ENCODE data around the gene SEPTIN10. TPM values are rescaled to one million over a fixed set of nuclear protein-coding genes. Genes with fewer than 3 reads are reported as not detected.

SEPTIN10 gene
- total and polyA plus RNA-seq, 9 of the 15 experiments (the other 6 are each of a cell fraction or from before 2014, with no cell fraction given): 0.40 TPM; not detected in 8

GRCh38 chr2:109646961-109647360 is 33.2 kb upstream of the SEPTIN10 start:
- BruUV-seq (replicated peaks): no TSS peak
- DNase-seq (ENCODE audit: extremely low read depth in 1 of 4, low spot score in 3 of 4) (no peak), FAIRE-seq (no peak), ATAC-seq (no peak)
- H3K4me2 ChIP-seq (ENCODE audit: insufficient read depth, low read length): no peak overlapping the region
- no peak overlapping the region for H3K27ac ChIP-seq (ENCODE audit: extremely low read depth, low read depth, low read length)
- no peak overlapping the region for H2AFZ ChIP-seq (ENCODE audit: low read depth, low read length)
- H3K27me3 ChIP-seq (ENCODE audit: control insufficient read depth in 2 of 2, insufficient read depth in 2 of 2, low read length in 2 of 2): peaks cover 15 to 49% of the 10 kb centered on the region in 2 experiments; a peak in 4 of 5 replicates
- intact Hi-C loops (cut with micrococcal nuclease): no loop called here
- no peaks in the 10 kb centered on the region for H3K9me3 ChIP-seq (replicated peaks; ENCODE audit: control insufficient read depth, insufficient read depth, low read depth, low read length)
- WGBS (ENCODE audit: insufficient coverage, low coverage, missing lambda C conversion rate): 0% methylated on average over 6 of the region's 8 CpGs
- CTCF ChIA-PET (ENCODE audit: low intra/inter-chr PET ratio): no interaction called here
- no peak overlapping the region for H3K4me3 ChIP-seq
- H3K9me1 ChIP-seq (ENCODE audit: control insufficient read depth, insufficient read depth, low read length): no peaks in the 10 kb centered on the region
- H3K36me3 ChIP-seq (ENCODE audit: control insufficient read depth, insufficient read depth, low read length): no peaks in the 10 kb centered on the region
- in situ Hi-C loops (cut with MboI): no loop called here
- H4K20me1 ChIP-seq (replicated peaks; ENCODE audit: control insufficient read depth, insufficient read depth, low read length): no peaks in the 10 kb centered on the region
- no peaks in the 10 kb centered on the region for H3K79me2 ChIP-seq (ENCODE audit: control insufficient read depth, insufficient read depth, low read length)
- POLR2A ChIA-PET: no interaction called here
- H3K9ac ChIP-seq (ENCODE audit: insufficient read depth in 1 of 2, low read depth in 2 of 2, low read length in 2 of 2): no peak overlapping the region
- H3K4me1 ChIP-seq (replicated peaks in 1 of 2; ENCODE audit: control insufficient read depth in 2 of 2, insufficient read depth in 2 of 2, low read length in 2 of 2): no peaks in the 10 kb centered on the region; a peak in 1 of 5 replicates
- TF ChIP-seq SRSF9 (IDR thresholded peaks at IDR 0.05; ENCODE audit: borderline replicate concordance, low read depth, low read length): no peak

GRCh38 chr2:109645412-109646184 is 31.8 kb upstream of the SEPTIN10 start:
- no peaks in the 10 kb centered on the region for H3K9me1 ChIP-seq (ENCODE audit: control insufficient read depth, insufficient read depth, low read length)
- FAIRE-seq (no peak), DNase-seq (ENCODE audit: extremely low read depth in 1 of 4, low spot score in 3 of 4) (no peak), ATAC-seq (no peak)
- H3K79me2 ChIP-seq (ENCODE audit: control insufficient read depth, insufficient read depth, low read length): no peaks in the 10 kb centered on the region
- in situ Hi-C loops (cut with MboI): no loop called here
- H4K20me1 ChIP-seq (replicated peaks; ENCODE audit: control insufficient read depth, insufficient read depth, low read length): no peaks in the 10 kb centered on the region
- WGBS (ENCODE audit: insufficient coverage, low coverage, missing lambda C conversion rate): 2% methylated on average over 14 of the region's 14 CpGs
- no peaks in the 10 kb centered on the region for H3K4me1 ChIP-seq (replicated peaks in 1 of 2; ENCODE audit: control insufficient read depth in 2 of 2, insufficient read depth in 2 of 2, low read length in 2 of 2)
- H3K9me3 ChIP-seq (replicated peaks; ENCODE audit: control insufficient read depth, insufficient read depth, low read depth, low read length): no peaks in the 10 kb centered on the region
- ChIA-PET CTCF (ENCODE audit: low intra/inter-chr PET ratio) (no interaction called here), POLR2A (interaction anchor here (0.5 kb wide), 1 partner anchor 93 kb away, joined by 3 read pairs; no protein-coding TSS in a partner anchor)
- intact Hi-C loops (cut with micrococcal nuclease): no loop called here
- no peak overlapping the region for H3K4me3 ChIP-seq
- H3K9ac ChIP-seq (ENCODE audit: insufficient read depth in 1 of 2, low read depth in 2 of 2, low read length in 2 of 2): no peak overlapping the region
- no TSS peak for BruUV-seq (replicated peaks)
- no peak overlapping the region for H3K27ac ChIP-seq (ENCODE audit: extremely low read depth, low read depth, low read length)
- H3K36me3 ChIP-seq (ENCODE audit: control insufficient read depth, insufficient read depth, low read length): no peaks in the 10 kb centered on the region
- H3K27me3 ChIP-seq (ENCODE audit: control insufficient read depth in 2 of 2, insufficient read depth in 2 of 2, low read length in 2 of 2): peaks cover 18 to 44% of the 10 kb centered on the region in 2 experiments; a peak in 4 of 5 replicates
- no peak overlapping the region for H2AFZ ChIP-seq (ENCODE audit: low read depth, low read length)
- no peak overlapping the region for H3K4me2 ChIP-seq (ENCODE audit: insufficient read depth, low read length)
- TF ChIP-seq HNRNPUL1 (IDR thresholded peaks at IDR 0.05; ENCODE audit: low read length) (no peak), ZNF740 (CRISPR knock-in tag; IDR thresholded peaks at IDR 0.05) (no peak), ZNF740 (tag; IDR thresholded peaks at IDR 0.05) (no peak), ZBED1 (IDR thresholded peaks at IDR 0.05) (no peak), MYNN (IDR thresholded peaks at IDR 0.05) (no peak), MYNN (CRISPR knock-in tag; IDR thresholded peaks at IDR 0.05) (no peak), RBM39 (optimal IDR thresholded peaks at IDR 0.05; ENCODE audit: low read depth, low read length) (no peak), NFIX (CRISPR knock-in tag; IDR thresholded peaks at IDR 0.05; ENCODE audit: low read depth) (no peak), CXXC5 (CRISPR knock-in tag; IDR thresholded peaks at IDR 0.05) (no peak), HNRNPL (IDR thresholded peaks at IDR 0.05; ENCODE audit: low read depth, low read length) (no peak), NR0B1 (IDR thresholded peaks at IDR 0.05; ENCODE audit: partially characterized antibody) (no peak), POU5F1 (IDR thresholded peaks at IDR 0.05; ENCODE audit: borderline replicate concordance, low read depth, low read length, partially characterized antibody) (no peak), ATF1 (CRISPR knock-in tag; IDR thresholded peaks at IDR 0.05) (no peak), ATF1 (tag; IDR thresholded peaks at IDR 0.05) (no peak), ZNF76 (CRISPR knock-in tag; IDR thresholded peaks at IDR 0.05; ENCODE audit: borderline replicate concordance) (no peak)

All from K562 (cell line).